ENCODE data around the gene CIAO3.

- TF ChIP-seq, protein P1, sequence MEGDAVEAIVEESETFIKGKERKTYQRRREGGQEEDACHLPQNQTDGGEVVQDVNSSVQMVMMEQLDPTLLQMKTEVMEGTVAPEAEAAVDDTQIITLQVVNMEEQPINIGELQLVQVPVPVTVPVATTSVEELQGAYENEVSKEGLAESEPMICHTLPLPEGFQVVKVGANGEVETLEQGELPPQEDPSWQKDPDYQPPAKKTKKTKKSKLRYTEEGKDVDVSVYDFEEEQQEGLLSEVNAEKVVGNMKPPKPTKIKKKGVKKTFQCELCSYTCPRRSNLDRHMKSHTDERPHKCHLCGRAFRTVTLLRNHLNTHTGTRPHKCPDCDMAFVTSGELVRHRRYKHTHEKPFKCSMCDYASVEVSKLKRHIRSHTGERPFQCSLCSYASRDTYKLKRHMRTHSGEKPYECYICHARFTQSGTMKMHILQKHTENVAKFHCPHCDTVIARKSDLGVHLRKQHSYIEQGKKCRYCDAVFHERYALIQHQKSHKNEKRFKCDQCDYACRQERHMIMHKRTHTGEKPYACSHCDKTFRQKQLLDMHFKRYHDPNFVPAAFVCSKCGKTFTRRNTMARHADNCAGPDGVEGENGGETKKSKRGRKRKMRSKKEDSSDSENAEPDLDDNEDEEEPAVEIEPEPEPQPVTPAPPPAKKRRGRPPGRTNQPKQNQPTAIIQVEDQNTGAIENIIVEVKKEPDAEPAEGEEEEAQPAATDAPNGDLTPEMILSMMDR (IDR thresholded peaks at IDR 0.05) = no peak
- TF ChIP-seq EP300 (IDR thresholded peaks at IDR 0.05) = no peak
- no peak for TF ChIP-seq POLR2A (IDR thresholded peaks at IDR 0.05)
These were observed 22.8 kb upstream of the CIAO3 start for GRCh38 chr16:763369-764183.
